ENCODE results near the gene OPCML. TPM values are rescaled to one million over a fixed set of nuclear protein-coding genes. Genes with fewer than 3 reads are reported as not detected.

OPCML gene
- total RNA-seq, 1 experiment from 2014 or later: not detected

DNA sequence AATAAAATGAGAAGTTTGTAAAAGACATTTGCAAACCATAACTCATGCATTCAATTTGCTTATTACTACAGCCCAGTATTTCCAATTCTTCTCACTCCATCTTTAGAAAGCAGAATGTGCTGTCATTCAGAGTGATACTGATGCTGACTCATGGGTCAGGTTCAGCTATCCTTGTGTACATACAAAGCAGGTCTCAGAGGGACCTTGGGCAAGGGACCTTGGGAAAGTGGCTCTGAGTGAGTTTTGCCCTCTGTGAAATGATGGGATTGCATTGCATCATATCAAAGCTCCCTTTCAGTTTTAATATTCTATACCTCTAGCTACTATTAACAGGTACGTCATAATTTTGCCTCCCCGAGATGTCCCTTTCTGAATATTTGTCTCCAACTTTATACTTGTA lies 848.7 kb downstream of the OPCML start:
- no peaks in the 10 kb centered on the region for H4K20me1 ChIP-seq (ENCODE audit: insufficient read depth)
- no peaks in the 10 kb centered on the region for H3K9me3 ChIP-seq (ENCODE audit: insufficient read depth, low read depth)
- no peaks in the 10 kb centered on the region for H3K79me2 ChIP-seq (ENCODE audit: low read depth)
- H3K27me3 ChIP-seq (ENCODE audit: insufficient read depth, low read depth): peaks cover 48% of the 10 kb centered on the region
- no peaks in the 10 kb centered on the region for H3K4me1 ChIP-seq (replicated peaks; ENCODE audit: insufficient read depth)
- H2AFZ ChIP-seq: no peak overlapping the region
- H3K9me2 ChIP-seq (ENCODE audit: insufficient read depth): no peaks in the 10 kb centered on the region
- H3K27ac ChIP-seq: no peak overlapping the region
- no peaks in the 10 kb centered on the region for H3K36me3 ChIP-seq (ENCODE audit: low read depth)
- TF ChIP-seq, protein P1, sequence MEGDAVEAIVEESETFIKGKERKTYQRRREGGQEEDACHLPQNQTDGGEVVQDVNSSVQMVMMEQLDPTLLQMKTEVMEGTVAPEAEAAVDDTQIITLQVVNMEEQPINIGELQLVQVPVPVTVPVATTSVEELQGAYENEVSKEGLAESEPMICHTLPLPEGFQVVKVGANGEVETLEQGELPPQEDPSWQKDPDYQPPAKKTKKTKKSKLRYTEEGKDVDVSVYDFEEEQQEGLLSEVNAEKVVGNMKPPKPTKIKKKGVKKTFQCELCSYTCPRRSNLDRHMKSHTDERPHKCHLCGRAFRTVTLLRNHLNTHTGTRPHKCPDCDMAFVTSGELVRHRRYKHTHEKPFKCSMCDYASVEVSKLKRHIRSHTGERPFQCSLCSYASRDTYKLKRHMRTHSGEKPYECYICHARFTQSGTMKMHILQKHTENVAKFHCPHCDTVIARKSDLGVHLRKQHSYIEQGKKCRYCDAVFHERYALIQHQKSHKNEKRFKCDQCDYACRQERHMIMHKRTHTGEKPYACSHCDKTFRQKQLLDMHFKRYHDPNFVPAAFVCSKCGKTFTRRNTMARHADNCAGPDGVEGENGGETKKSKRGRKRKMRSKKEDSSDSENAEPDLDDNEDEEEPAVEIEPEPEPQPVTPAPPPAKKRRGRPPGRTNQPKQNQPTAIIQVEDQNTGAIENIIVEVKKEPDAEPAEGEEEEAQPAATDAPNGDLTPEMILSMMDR (conservative IDR thresholded peaks at IDR 0.05): no peak
- TF ChIP-seq EZH2 (IDR thresholded peaks at IDR 0.05; ENCODE audit: low read depth): no peak
- ChIA-PET POLR2A (ENCODE audit: unreplicated experiment) (no interaction called here), CTCF (no interaction called here)
- no peak overlapping the region for H3K4me3 ChIP-seq
- no peaks in the 10 kb centered on the region for H3F3A ChIP-seq (ENCODE audit: insufficient read depth, low read depth)
- no peak overlapping the region for H3K4me2 ChIP-seq
- BruUV-seq (replicated peaks): no TSS peak
- no peak for DNase-seq
- intact Hi-C loops (cut with micrococcal nuclease; ENCODE audit: unreplicated experiment): no loop called here

DNA sequence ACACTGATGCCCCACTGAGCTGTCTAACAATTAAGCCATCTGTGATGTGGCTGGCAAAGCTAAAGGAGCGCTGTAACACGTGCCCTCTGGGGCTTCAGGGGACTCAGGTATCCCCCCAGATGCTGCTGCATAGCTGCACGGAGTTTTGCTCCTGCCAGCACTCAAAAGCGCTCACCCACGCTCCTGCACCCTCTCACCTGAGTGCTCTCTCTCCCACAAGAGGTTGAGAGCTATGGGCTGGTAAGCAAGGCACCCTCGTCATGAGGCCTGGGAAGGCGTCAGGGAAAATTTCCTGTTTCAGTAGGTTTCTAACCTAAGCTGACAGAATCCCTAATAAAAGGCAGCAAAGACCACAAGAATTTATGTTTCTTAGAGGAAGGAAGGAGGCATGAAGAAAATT lies 850.3 kb downstream of the OPCML start:
- Histone ChIP-seq H3K27ac (no peak overlapping the region), H3K36me3 (ENCODE audit: low read depth) (no peaks in the 10 kb centered on the region), H3F3A (ENCODE audit: insufficient read depth, low read depth) (no peaks in the 10 kb centered on the region), H3K27me3 (ENCODE audit: insufficient read depth, low read depth) (peaks cover 39% of the 10 kb centered on the region), H3K4me2 (no peak overlapping the region), H2AFZ (no peak overlapping the region), H3K79me2 (ENCODE audit: low read depth) (no peaks in the 10 kb centered on the region), H3K4me3 (no peak overlapping the region), H4K20me1 (ENCODE audit: insufficient read depth) (no peaks in the 10 kb centered on the region), H3K4me1 (replicated peaks; ENCODE audit: insufficient read depth) (no peaks in the 10 kb centered on the region), H3K9me3 (ENCODE audit: insufficient read depth, low read depth) (no peaks in the 10 kb centered on the region), H3K9me2 (ENCODE audit: insufficient read depth) (no peaks in the 10 kb centered on the region)
- DNase-seq: no peak
- ChIA-PET CTCF (no interaction called here), POLR2A (ENCODE audit: unreplicated experiment) (no interaction called here)
- BruUV-seq (replicated peaks): no TSS peak
- TF ChIP-seq EZH2 (IDR thresholded peaks at IDR 0.05; ENCODE audit: low read depth): no peak
- TF ChIP-seq, protein P1 (conservative IDR thresholded peaks at IDR 0.05): no peak
- intact Hi-C loops (cut with micrococcal nuclease; ENCODE audit: unreplicated experiment): no loop called here

DNA sequence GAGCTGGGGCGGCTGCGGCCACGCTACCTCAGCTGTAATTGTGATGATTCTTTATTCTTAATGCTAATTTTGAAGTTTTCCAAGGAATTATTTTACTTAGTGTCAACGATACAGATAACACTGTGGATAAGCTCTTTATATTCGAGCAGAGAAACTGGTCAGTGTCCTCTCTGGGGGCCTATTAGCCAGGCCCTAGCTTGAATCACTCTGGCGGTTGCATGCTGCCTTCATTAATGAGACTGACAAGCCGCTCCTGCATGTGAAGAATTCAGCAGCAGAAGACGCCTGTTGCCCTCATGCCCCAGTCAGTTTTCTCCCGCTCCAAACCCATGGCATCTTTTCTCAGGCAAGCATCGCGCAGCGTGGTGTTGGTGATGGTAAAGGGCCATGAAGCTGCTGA lies 851.7 kb downstream of the OPCML start:
- intact Hi-C loops (cut with micrococcal nuclease; ENCODE audit: unreplicated experiment): no loop called here
- BruUV-seq (replicated peaks): no TSS peak
- no peak overlapping the region for H3K4me2 ChIP-seq
- H3K27me3 ChIP-seq (ENCODE audit: insufficient read depth, low read depth): peaks cover 39% of the 10 kb centered on the region
- ChIA-PET CTCF (no interaction called here), POLR2A (ENCODE audit: unreplicated experiment) (no interaction called here)
- no peaks in the 10 kb centered on the region for H4K20me1 ChIP-seq (ENCODE audit: insufficient read depth)
- H3K4me1 ChIP-seq (replicated peaks; ENCODE audit: insufficient read depth): no peaks in the 10 kb centered on the region
- H3K9me2 ChIP-seq (ENCODE audit: insufficient read depth): no peaks in the 10 kb centered on the region
- H3K4me3 ChIP-seq: no peak overlapping the region
- H2AFZ ChIP-seq: no peak overlapping the region
- no peaks in the 10 kb centered on the region for H3K9me3 ChIP-seq (ENCODE audit: insufficient read depth, low read depth)
- DNase-seq: no peak
- TF ChIP-seq, protein P1 (conservative IDR thresholded peaks at IDR 0.05): no peak
- no peak for TF ChIP-seq EZH2 (IDR thresholded peaks at IDR 0.05; ENCODE audit: low read depth)
- no peaks in the 10 kb centered on the region for H3K36me3 ChIP-seq (ENCODE audit: low read depth)
- no peak overlapping the region for H3K27ac ChIP-seq
- H3K79me2 ChIP-seq (ENCODE audit: low read depth): no peaks in the 10 kb centered on the region
- no peaks in the 10 kb centered on the region for H3F3A ChIP-seq (ENCODE audit: insufficient read depth, low read depth)

Measured in PC-9 (cell line).